GM12878 (cell line): Measurements from ENCODE around the gene PRKACG. TPM values are rescaled to one million over a fixed set of nuclear protein-coding genes. Genes with fewer than 3 reads are reported as not detected.

ENCODE experiments used
- ATAC-seq: fragments of 200-7000 bp; cut with Tn5 transposase; 3 replicates; pipeline ENCODE4 v1.9.1; 2020; ENCODE audit warnings: mild to moderate bottlenecking, moderate library complexity
- BruUV-seq: library from RNA; stranded (reverse); fragments of 400-500 nt; replicated peaks from 2 replicates; lab custom pipeline; 2021; lab: Mats Ljungman, UMichigan
- CTCF ChIA-PET: fragments of 300-600 bp; sonication (Branson Sonifier 250); formaldehyde crosslinking; extraction: SDS; loops from one replicate; lab custom pipeline; 2021; ENCODE audit warnings: inconsistent platforms; lab: Yijun Ruan, JAX
- POLR2A ChIA-PET: fragments of 350-600 bp; formaldehyde crosslinking; extraction: SDS; loops from one replicate; lab custom pipeline; 2021; ENCODE audit warnings: inconsistent platforms; lab: Charles Lee
- RAD21 ChIA-PET: fragments of 300-600 bp; sonication (Branson Sonifier 250); formaldehyde crosslinking; loops from one replicate; lab custom pipeline; 2023; ENCODE audit warnings: antibody characterized with exemption; ENCODE audit not compliant: unreplicated experiment; lab: Charles Lee
- SMC1A ChIA-PET: fragments of 300-600 bp; sonication (Branson Sonifier 250); formaldehyde crosslinking; loops from one replicate; lab custom pipeline; 2023; ENCODE audit not compliant: unreplicated experiment, uncharacterized antibody; lab: Charles Lee
- DNase-seq: peaks from one replicate; pipeline ENCODE4 v3.0.0-alpha.2; 2011; ENCODE audit warnings: low read depth, low spot score
- FAIRE-seq: peaks from 3 replicates; lab custom pipeline; 2011; peaks lifted over from hg19 to GRCh38; lab: Jason Lieb, UNC
- H2AFZ ChIP-seq: 2 replicates; pipeline ENCODE4 v1.6.0; 2011; ENCODE audit warnings: low read depth, low read length, control low read depth; ENCODE audit not compliant: control insufficient read depth
- H3K27ac ChIP-seq: 2 replicates; pipeline ENCODE4 v1.5.1; 2011; ENCODE audit warnings: control low read depth; ENCODE audit not compliant: control insufficient read depth, insufficient read depth
- H3K27me3 ChIP-seq, 2 experiments: replicated peaks in 1 of 2; 2 replicates each; pipeline versions ENCODE4 v1.6.0 to v1.6.1; 2011; ENCODE audit warnings: low read length in 1 of 2; ENCODE audit not compliant: control insufficient read depth in 2 of 2, insufficient read depth in 2 of 2
- H3K36me3 ChIP-seq, 2 experiments: 2 replicates each; pipeline ENCODE4 v1.5.1; 2011; ENCODE audit warnings: low read length in 1 of 2; ENCODE audit not compliant: control insufficient read depth in 2 of 2, insufficient read depth in 2 of 2
- H3K4me1 ChIP-seq: 2 replicates; pipeline ENCODE4 v1.6.1; 2011; ENCODE audit warnings: mild to moderate bottlenecking, low read length, moderate library complexity, mixed read lengths; ENCODE audit not compliant: control insufficient read depth, insufficient read depth
- H3K4me2 ChIP-seq: 2 replicates; pipeline ENCODE4 v1.6.0; 2011; ENCODE audit warnings: control low read depth; ENCODE audit not compliant: control insufficient read depth, insufficient read depth
- H3K4me3 ChIP-seq: fragments of 200-600 bp; sonication (generic); 2 replicates; pipeline ENCODE4 v1.5.1; 2016
- H3K79me2 ChIP-seq: 2 replicates; pipeline ENCODE4 v1.6.0; 2011; ENCODE audit warnings: low read length; ENCODE audit not compliant: control insufficient read depth, insufficient read depth
- H3K9ac ChIP-seq: 2 replicates; pipeline ENCODE4 v1.8.0; 2011; ENCODE audit warnings: low read length, control low read depth, mixed read lengths; ENCODE audit not compliant: control insufficient read depth, insufficient read depth
- H3K9me3 ChIP-seq: replicated peaks from 3 replicates; pipeline ENCODE4 v1.5.1; 2011; ENCODE audit warnings: mild to moderate bottlenecking, low read length; ENCODE audit not compliant: control insufficient read depth, insufficient read depth
- H4K20me1 ChIP-seq: 2 replicates; pipeline ENCODE4 v1.6.0; 2011; ENCODE audit not compliant: control insufficient read depth, insufficient read depth
- BHLHE40 ChIP-seq, 2 experiments: fragments of 450-650 bp in 1 of 2; IDR thresholded peaks; 2 replicates each; pipeline ENCODE4 v1.6.1; 2011 to 2017; ENCODE audit warnings: low read depth in 2 of 2, borderline replicate concordance in 1 of 2, improper control_type of control experiment in 1 of 2, low read length in 1 of 2, mild to moderate bottlenecking in 1 of 2
- EED ChIP-seq: sonication (generic); IDR thresholded peaks from 2 replicates; pipeline ENCODE4 v1.6.1; 2016; ENCODE audit warnings: antibody characterized with exemption, low read depth
- TARDBP ChIP-seq: IDR thresholded peaks from 2 replicates; pipeline ENCODE4 v1.6.1; 2016; ENCODE audit warnings: borderline replicate concordance
- WGBS: methylation state at CpG from one replicate; pipeline ENCODE4 v1.1.6; 2016; ENCODE audit warnings: low lambda C conversion rate; ENCODE audit not compliant: insufficient replicate concordance, insufficient coverage; ENCODE audit errors: missing lambda C conversion rate; 5-methylcytosine and 5-hydroxymethylcytosine counted together
- in situ Hi-C: fragments of 300-500 bp; cut with MboI; formaldehyde crosslinking; loops from 9 replicates; pipeline ENCODE4 v1.14.3; 2018; ENCODE audit warnings: mixed read lengths
- intact Hi-C: fragments of 100-400 bp; cut with micrococcal nuclease; formaldehyde crosslinking; loops from one replicate; pipeline ENCODE4 v1.14.2; 2022; ENCODE audit not compliant: unreplicated experiment
- polyA plus RNA-seq, 11 experiments: library from polyadenylated mRNA; depleted of rRNA in 4 of 11; unstranded in 6 of 11; stranded (reverse) in 5 of 11; fragments of >200 nt; fragmentation: Nextera tagmentation in 4 of 11; fragmentation: Illumina TruSeq in 1 of 11; extraction: Ambion mirVana in 4 of 11; extraction: Trizol in 1 of 11; gene quantifications; 1 replicate in 1 of 11; 2 replicates in 10 of 11; pipeline versions ENCODE4 v1.2.1 to v1.2.3, GENCODE V29; 2011 to 2016; ENCODE audit warnings: inconsistent platforms in 2 of 11, missing spikeins in 2 of 11, low read depth in 1 of 11
- total RNA-seq, 4 experiments: library from RNA; depleted of rRNA in 3 of 4; stranded (reverse); fragments of >200 nt in 3 of 4; fragmentation: Illumina TruSeq in 1 of 4; extraction: Trizol in 1 of 4; gene quantifications; 2 replicates each; pipeline versions ENCODE4 v1.2.1 to v1.2.3, GENCODE V29; 2013 to 2021
- TF ChIP-seq, protein P1 (sequence below): fragments of 450-650 bp; IDR thresholded peaks from 2 replicates; pipeline ENCODE4 v1.6.1; 2016; ENCODE audit warnings: mild to moderate bottlenecking
- TF ChIP-seq, protein P2 (sequence below): fragments of 450-650 bp; IDR thresholded peaks from 2 replicates; pipeline ENCODE4 v1.6.1; 2016; ENCODE audit warnings: mild to moderate bottlenecking

PRKACG gene
- total and polyA plus RNA-seq, 10 of the 15 experiments (the other 5 are each of a cell fraction or from before 2014, with no cell fraction given): not detected

DNA sequence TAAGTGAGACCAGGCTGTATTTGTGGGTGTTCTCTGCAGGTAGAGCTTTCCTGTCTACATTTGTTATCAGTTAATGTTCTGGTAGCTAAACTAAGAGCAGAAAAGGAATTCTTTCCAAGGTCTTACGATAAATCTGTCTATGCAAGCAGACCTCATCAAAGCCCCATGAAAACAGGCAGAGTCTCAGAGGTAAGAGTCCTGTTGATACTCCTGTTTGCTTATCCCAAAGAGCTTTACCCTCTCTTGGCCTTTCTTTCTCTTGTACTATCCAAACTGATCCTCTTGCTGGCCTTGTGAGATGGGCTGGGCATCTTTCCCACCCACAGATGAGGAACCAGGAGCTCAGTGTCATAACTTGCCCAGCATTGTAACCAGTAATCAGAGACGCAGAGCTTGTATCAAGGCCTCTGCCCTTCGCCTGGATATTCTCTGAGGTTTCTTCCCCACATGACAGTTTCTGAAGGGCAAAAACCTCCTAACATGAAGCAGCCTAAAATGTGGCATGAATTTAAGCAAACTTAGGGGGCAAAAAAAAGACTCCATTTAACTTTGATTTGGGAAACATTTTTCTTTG lies 33.5 kb downstream of the PRKACG start (continued):
- TF ChIP-seq BHLHE40 (IDR thresholded peaks at IDR 0.05; ENCODE audit: borderline replicate concordance in 1 of 2, low read depth in 2 of 2, low read length in 1 of 2) (no peak), TARDBP (no peak)

DNA sequence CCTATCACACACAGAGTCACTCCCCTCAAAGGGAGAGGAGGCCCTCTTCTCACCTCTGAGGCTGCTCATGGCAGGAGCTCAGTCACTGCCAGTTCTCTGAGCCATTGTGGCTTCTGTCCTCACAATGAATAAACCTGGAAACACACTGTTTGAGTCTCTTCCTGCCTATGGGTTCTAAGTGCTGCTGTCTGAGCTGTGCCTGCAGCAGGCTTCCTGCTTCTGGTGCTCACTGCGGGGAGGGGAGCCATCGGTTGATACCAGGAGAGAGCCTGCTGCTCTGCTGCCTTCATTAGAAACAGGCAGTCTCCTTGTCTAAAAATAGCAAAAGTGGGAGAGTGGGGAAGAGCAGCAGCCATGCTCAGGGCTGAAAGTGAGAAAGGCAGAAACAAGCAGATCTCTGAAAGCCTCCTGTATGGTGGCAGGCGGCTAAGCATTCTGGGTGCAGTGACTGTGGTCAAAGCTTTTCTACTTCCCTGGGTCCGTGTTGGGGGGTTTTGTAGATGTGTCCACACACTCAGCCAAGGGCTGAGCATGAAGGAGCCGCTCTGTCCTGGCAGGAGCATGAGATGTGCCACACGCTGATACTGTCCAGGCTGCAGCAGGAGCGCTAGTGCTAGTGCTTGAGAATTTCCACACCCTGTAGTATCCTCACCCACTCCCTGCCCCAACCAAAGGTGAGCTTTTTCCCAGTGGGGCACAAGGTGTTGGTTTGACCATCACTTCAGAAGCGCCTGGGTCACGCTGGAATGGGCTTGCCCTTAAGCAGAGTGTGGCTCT lies 34.2 kb downstream of the PRKACG start:
- no peak overlapping the region for H3K9ac ChIP-seq
- H3K4me3 ChIP-seq: no peak overlapping the region
- H2AFZ ChIP-seq: peak overlapping the region; percentile 25
- ATAC-seq (peak; percentile 12), FAIRE-seq (no peak), DNase-seq (no peak)
- peak overlapping the region; percentile 50 for H3K27ac ChIP-seq
- BruUV-seq: no TSS peak
- 84% methylated on average over 9 of the region's 9 CpGs for WGBS
- in situ Hi-C loops (no loop called here), intact Hi-C loops (loop anchor here (5.0 kb wide), 1 partner anchor 337 kb away; no protein-coding TSS in a partner anchor)
- TF ChIP-seq, protein P1, sequence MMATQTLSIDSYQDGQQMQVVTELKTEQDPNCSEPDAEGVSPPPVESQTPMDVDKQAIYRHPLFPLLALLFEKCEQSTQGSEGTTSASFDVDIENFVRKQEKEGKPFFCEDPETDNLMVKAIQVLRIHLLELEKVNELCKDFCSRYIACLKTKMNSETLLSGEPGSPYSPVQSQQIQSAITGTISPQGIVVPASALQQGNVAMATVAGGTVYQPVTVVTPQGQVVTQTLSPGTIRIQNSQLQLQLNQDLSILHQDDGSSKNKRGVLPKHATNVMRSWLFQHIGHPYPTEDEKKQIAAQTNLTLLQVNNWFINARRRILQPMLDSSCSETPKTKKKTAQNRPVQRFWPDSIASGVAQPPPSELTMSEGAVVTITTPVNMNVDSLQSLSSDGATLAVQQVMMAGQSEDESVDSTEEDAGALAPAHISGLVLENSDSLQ: no peak
- no peak for TF ChIP-seq EED
- TF ChIP-seq, protein P2, sequence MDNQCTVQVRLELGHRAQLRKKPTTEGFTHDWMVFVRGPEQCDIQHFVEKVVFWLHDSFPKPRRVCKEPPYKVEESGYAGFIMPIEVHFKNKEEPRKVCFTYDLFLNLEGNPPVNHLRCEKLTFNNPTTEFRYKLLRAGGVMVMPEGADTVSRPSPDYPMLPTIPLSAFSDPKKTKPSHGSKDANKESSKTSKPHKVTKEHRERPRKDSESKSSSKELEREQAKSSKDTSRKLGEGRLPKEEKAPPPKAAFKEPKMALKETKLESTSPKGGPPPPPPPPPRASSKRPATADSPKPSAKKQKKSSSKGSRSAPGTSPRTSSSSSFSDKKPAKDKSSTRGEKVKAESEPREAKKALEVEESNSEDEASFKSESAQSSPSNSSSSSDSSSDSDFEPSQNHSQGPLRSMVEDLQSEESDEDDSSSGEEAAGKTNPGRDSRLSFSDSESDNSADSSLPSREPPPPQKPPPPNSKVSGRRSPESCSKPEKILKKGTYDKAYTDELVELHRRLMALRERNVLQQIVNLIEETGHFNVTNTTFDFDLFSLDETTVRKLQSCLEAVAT: peak; percentile 66; the same call in 1 of the 2 replicates
- no peaks in the 10 kb centered on the region for H4K20me1 ChIP-seq
- H3K79me2 ChIP-seq: no peaks in the 10 kb centered on the region
- ChIA-PET POLR2A (interaction anchor here (0.8 to 1.6 kb wide), 2 partner anchors 14 to 15 kb away, joined by 4 to 5 read pairs; no protein-coding TSS in a partner anchor), RAD21 (interaction anchor here (0.8 to 1.3 kb wide), 3 partner anchors 18 to 30 kb away, joined by 3 read pairs; no protein-coding TSS in a partner anchor), SMC1A (interaction anchor here (0.6 to 12.2 kb wide), 7 partner anchors 15 to 399 kb away, joined by 3 to 160 read pairs (median 5); no protein-coding TSS in a partner anchor), CTCF (interaction anchor here (0.6 to 2.3 kb wide), 6 partner anchors 12 to 494 kb away, joined by 3 to 9 read pairs (median 5); no protein-coding TSS in a partner anchor)
- peak overlapping the region; percentile 64 for H3K4me2 ChIP-seq
- H3K4me1 ChIP-seq: peaks cover 70% of the 10 kb centered on the region
- no peaks in the 10 kb centered on the region; the same call in 2 of the 3 replicates for H3K9me3 ChIP-seq
- no peaks in the 10 kb centered on the region for H3K27me3 ChIP-seq
- no peaks in the 10 kb centered on the region; a peak in 1 of 4 replicates for H3K36me3 ChIP-seq
